SK-N-MC (cell line): Measurements from ENCODE around the gene FRMD4A.

ENCODE experiments used
- DNase-seq: peaks from one replicate; pipeline ENCODE4 v3.0.0-alpha.2; 2011; ENCODE audit warnings: low read depth, low spot score
- H3K27ac ChIP-seq: fragments of 200-600 bp; sonication (generic); 2 replicates; pipeline ENCODE4 v1.5.1; 2016; ENCODE audit warnings: mixed run types
- H3K36me3 ChIP-seq: fragments of 200-600 bp; sonication (generic); 2 replicates; pipeline ENCODE4 v1.6.1; 2017; ENCODE audit warnings: antibody characterized with exemption, low read length, mixed read lengths; ENCODE audit not compliant: insufficient read depth
- H3K4me3 ChIP-seq: fragments of 200-600 bp; sonication (generic); 2 replicates; pipeline ENCODE4 v1.5.1; 2016
- H3K9ac ChIP-seq: fragments of 200-600 bp; sonication (generic); 2 replicates; pipeline ENCODE4 v1.8.0; 2017; ENCODE audit warnings: mixed run types, mixed read lengths; ENCODE audit not compliant: insufficient read length
- H3K9me3 ChIP-seq: fragments of 200-600 bp; sonication (generic); 2 replicates; pipeline ENCODE4 v1.6.1; 2017; ENCODE audit warnings: low read depth, mild to moderate bottlenecking, antibody characterized with exemption, low read length, moderate library complexity, mixed read lengths
- EZH2 ChIP-seq: fragments of 200-600 bp; sonication (generic); IDR thresholded peaks from one replicate; pipeline ENCODE4 v1.6.1; 2017; ENCODE audit warnings: antibody characterized with exemption
- FOXP2 ChIP-seq: optimal IDR thresholded peaks from 2 replicates; pipeline ENCODE3; 2011; ENCODE audit warnings: mild to moderate bottlenecking, moderate library complexity; ENCODE audit not compliant: insufficient read depth; ENCODE audit errors: extremely low read length, control extremely low read depth
- POLR2AphosphoS5 ChIP-seq: IDR thresholded peaks from 2 replicates; pipeline ENCODE4 v1.6.1; 2012; ENCODE audit warnings: mild to moderate bottlenecking, low read depth, low read length, borderline replicate concordance

The FRMD4A gene

GRCh38 chr10:13715100-13715499 is 615.6 kb downstream of the FRMD4A start:
- no peak overlapping the region for H3K9ac ChIP-seq
- H3K9me3 ChIP-seq: no peaks in the 10 kb centered on the region
- H3K27ac ChIP-seq: no peak overlapping the region
- no peaks in the 10 kb centered on the region for H3K36me3 ChIP-seq
- TF ChIP-seq EZH2: no peak
- TF ChIP-seq FOXP2: no peak
- no peak for TF ChIP-seq POLR2AphosphoS5
- no peak overlapping the region for H3K4me3 ChIP-seq
- no peak for DNase-seq

GRCh38 chr10:13712837-13713581 is 617.7 kb downstream of the FRMD4A start:
- no peak overlapping the region for H3K9ac ChIP-seq
- TF ChIP-seq EZH2 (no peak), POLR2AphosphoS5 (no peak), FOXP2 (no peak)
- H3K27ac ChIP-seq: no peak overlapping the region
- no peak overlapping the region for H3K4me3 ChIP-seq
- H3K36me3 ChIP-seq: no peaks in the 10 kb centered on the region
- no peaks in the 10 kb centered on the region for H3K9me3 ChIP-seq
- DNase-seq: no peak

GRCh38 chr10:13712476-13712836 is 618.3 kb downstream of the FRMD4A start:
- no peak for TF ChIP-seq POLR2AphosphoS5
- TF ChIP-seq EZH2: no peak
- no peak for TF ChIP-seq FOXP2
- no peak overlapping the region for H3K27ac ChIP-seq
- H3K36me3 ChIP-seq: no peaks in the 10 kb centered on the region
- DNase-seq: no peak
- H3K9ac ChIP-seq: no peak overlapping the region
- H3K9me3 ChIP-seq: no peaks in the 10 kb centered on the region
- no peak overlapping the region for H3K4me3 ChIP-seq

DNA sequence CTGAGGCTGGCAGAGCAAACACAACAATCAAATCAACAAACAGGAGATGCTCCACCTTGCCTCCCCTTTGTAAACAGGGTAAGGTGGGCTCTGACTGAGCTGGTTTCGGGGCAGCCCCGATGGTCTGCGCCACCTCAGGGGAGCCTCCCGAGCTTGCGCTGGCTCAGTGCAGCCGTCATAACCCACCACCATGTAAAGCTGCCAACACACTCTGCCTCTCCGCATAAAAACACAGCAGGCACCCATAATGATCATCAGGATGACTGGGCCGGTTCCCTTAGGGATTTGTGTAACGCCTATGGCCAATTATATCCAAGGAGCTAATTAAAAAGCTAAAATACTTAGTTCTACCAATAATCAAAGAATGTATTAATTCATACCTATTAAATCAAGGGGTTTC is 619.4 kb downstream of the FRMD4A start:
- no peak overlapping the region for H3K9ac ChIP-seq
- no peak overlapping the region for H3K27ac ChIP-seq
- no peaks in the 10 kb centered on the region for H3K36me3 ChIP-seq
- no peaks in the 10 kb centered on the region for H3K9me3 ChIP-seq
- TF ChIP-seq POLR2AphosphoS5 (no peak), EZH2 (no peak), FOXP2 (no peak)
- no peak overlapping the region for H3K4me3 ChIP-seq
- DNase-seq: no peak

- no peaks in the 10 kb centered on the region for H3K9me3 ChIP-seq
- H3K9ac ChIP-seq: no peak overlapping the region
- no peak overlapping the region for H3K4me3 ChIP-seq
- no peak for DNase-seq
- H3K36me3 ChIP-seq: no peaks in the 10 kb centered on the region
- no peak for TF ChIP-seq EZH2
- no peak for TF ChIP-seq POLR2AphosphoS5
- TF ChIP-seq FOXP2: no peak
- H3K27ac ChIP-seq: no peak overlapping the region
Measured at GRCh38 chr10:13709931-13710650, 620.6 kb downstream of the FRMD4A start.

GRCh38 chr10:13708256-13708990 is 622.3 kb downstream of the FRMD4A start:
- H3K9me3 ChIP-seq: no peaks in the 10 kb centered on the region
- no peaks in the 10 kb centered on the region for H3K36me3 ChIP-seq
- peak overlapping the region; percentile 77 for H3K4me3 ChIP-seq
- H3K9ac ChIP-seq: no peak overlapping the region
- no peak for DNase-seq
- TF ChIP-seq FOXP2 (no peak), POLR2AphosphoS5 (no peak), EZH2 (no peak)
- H3K27ac ChIP-seq: no peak overlapping the region

GRCh38 chr10:13707156-13707881 is 623.4 kb downstream of the FRMD4A start:
- TF ChIP-seq POLR2AphosphoS5 (no peak), FOXP2 (no peak), EZH2 (no peak)
- H3K36me3 ChIP-seq: no peaks in the 10 kb centered on the region
- no peak for DNase-seq
- H3K9ac ChIP-seq: no peak overlapping the region
- no peak overlapping the region for H3K27ac ChIP-seq
- H3K4me3 ChIP-seq: peak overlapping the region; percentile 77
- H3K9me3 ChIP-seq: no peaks in the 10 kb centered on the region

DNA sequence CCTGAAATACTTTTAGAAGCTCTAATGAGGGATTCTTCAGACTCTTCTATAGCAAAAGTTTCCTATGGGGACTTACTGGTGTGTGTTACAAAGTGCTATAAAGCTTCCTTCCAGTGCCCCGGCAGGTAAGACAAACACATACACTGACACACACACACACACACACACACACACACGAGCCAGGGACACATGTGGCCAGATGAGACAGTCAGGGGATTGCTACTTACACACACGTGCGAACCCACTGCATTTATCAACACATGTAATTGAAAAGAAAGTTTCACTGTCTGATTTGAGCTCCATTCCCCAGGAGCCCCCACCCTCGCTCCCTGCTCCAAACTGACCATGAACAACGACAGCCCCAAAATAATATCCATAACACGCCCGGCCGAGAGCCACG is 624.1 kb downstream of the FRMD4A start:
- H3K9ac ChIP-seq: no peak overlapping the region
- H3K4me3 ChIP-seq: peak overlapping the region; percentile 77
- TF ChIP-seq EZH2 (no peak), FOXP2 (no peak), POLR2AphosphoS5 (no peak)
- no peaks in the 10 kb centered on the region for H3K36me3 ChIP-seq
- no peaks in the 10 kb centered on the region for H3K9me3 ChIP-seq
- no peak for DNase-seq
- no peak overlapping the region for H3K27ac ChIP-seq
